ENCODE data around the gene ACOXL. TPM values are rescaled to one million over a fixed set of nuclear protein-coding genes. Genes with fewer than 3 reads are reported as not detected.

Gene ACOXL
- total and polyA plus RNA-seq, 3 donors from 2014 or later, result 4.9 to 7.9 (median 5.3) TPM

DNA sequence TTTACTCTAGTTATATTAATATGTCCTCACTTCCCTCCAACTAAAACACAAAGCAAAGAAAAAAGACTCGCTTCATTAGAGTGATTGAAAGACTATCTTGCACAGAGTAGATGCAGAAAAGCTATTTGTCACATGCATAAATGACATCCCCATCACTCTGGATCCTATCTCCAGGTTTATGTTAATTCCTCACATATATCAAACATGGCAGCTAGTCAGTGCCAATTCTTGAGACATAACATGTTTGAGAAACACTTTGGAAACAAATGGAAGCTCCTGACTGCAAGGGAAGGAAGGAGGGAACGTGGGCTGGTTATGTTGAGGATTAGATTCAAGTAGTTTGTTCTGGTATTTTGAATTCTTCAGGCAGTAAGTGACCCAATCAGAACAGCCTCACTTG lies 298.6 kb downstream of the ACOXL start:
- DNase-seq, result no peak
- no peak overlapping the region for H3K4me3 ChIP-seq
- intact Hi-C loops (cut with DNase I; ENCODE audit: low total_unique reads), result no loop called here
- H3K27me3 ChIP-seq, result no peaks in the 10 kb centered on the region
- H3K36me3 ChIP-seq (ENCODE audit: low read depth, missing control alignments), result no peaks in the 10 kb centered on the region
- H3K9me3 ChIP-seq, result no peaks in the 10 kb centered on the region
- no peak for TF ChIP-seq POLR2A (IDR thresholded peaks at IDR 0.05)
- TF ChIP-seq, protein P1, sequence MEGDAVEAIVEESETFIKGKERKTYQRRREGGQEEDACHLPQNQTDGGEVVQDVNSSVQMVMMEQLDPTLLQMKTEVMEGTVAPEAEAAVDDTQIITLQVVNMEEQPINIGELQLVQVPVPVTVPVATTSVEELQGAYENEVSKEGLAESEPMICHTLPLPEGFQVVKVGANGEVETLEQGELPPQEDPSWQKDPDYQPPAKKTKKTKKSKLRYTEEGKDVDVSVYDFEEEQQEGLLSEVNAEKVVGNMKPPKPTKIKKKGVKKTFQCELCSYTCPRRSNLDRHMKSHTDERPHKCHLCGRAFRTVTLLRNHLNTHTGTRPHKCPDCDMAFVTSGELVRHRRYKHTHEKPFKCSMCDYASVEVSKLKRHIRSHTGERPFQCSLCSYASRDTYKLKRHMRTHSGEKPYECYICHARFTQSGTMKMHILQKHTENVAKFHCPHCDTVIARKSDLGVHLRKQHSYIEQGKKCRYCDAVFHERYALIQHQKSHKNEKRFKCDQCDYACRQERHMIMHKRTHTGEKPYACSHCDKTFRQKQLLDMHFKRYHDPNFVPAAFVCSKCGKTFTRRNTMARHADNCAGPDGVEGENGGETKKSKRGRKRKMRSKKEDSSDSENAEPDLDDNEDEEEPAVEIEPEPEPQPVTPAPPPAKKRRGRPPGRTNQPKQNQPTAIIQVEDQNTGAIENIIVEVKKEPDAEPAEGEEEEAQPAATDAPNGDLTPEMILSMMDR (IDR thresholded peaks at IDR 0.05), result no peak
- 51 to 61% methylated on average over 2 of the region's 2 CpGs for WGBS, 2 donors
- H3K27ac ChIP-seq, result no peak overlapping the region
- H3K4me1 ChIP-seq, result no peaks in the 10 kb centered on the region

DNA sequence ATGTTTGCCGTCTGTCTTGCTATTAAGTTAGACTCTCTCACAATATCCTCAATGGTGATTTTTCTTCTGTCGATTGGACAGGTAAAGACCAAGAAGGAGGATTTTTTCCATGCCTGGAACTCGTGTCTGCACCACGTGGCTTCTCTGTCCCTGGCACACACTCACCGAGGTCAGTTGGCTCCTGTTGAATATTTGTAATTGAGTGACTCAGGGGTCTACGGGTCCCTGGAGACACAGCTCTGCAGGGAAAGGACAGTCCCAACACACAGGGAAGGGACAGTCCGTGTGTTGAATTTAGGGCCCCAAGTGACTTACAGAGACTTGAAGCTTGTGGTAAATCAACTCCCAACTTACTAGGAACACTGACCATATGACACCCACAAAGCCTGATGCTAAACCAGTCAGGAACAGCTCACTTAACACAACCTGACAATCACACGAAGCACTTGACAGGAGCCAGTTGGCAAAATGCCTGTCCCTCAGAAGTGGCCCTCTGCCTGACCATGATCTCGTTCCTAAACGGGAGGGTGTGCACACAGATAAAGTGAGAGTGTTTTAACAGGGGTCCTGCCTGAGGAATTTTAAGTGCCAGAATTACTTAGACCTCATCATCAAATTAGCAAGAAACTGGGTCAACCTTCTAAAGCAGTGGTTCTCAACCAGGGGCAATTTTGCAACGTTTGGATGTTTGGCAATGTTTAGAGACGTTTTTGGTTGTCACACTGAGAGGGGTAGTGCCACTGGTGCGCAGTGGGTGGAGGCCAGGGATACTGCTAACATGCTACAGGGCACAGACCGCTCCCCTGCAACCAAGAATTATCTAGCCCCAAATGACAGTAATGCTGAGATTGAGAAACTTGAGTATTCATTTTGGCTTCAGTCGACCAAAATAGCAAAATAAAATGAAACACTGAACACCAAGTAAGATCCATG lies 299.4 kb downstream of the ACOXL start:
- H3K36me3 ChIP-seq (ENCODE audit: low read depth, missing control alignments), result no peaks in the 10 kb centered on the region
- H3K9me3 ChIP-seq, result no peaks in the 10 kb centered on the region
- TF ChIP-seq POLR2A (IDR thresholded peaks at IDR 0.05), result no peak
- TF ChIP-seq, protein P1 (IDR thresholded peaks at IDR 0.05), result no peak
- 65 to 75% methylated on average over 14 to 15 of the region's 15 CpGs for WGBS, 2 donors
- intact Hi-C loops (cut with DNase I; ENCODE audit: low total_unique reads), result no loop called here
- H3K4me3 ChIP-seq, result no peak overlapping the region
- no peak overlapping the region for H3K27ac ChIP-seq
- no peak for DNase-seq
- H3K27me3 ChIP-seq, result no peaks in the 10 kb centered on the region
- no peaks in the 10 kb centered on the region for H3K4me1 ChIP-seq

DNA sequence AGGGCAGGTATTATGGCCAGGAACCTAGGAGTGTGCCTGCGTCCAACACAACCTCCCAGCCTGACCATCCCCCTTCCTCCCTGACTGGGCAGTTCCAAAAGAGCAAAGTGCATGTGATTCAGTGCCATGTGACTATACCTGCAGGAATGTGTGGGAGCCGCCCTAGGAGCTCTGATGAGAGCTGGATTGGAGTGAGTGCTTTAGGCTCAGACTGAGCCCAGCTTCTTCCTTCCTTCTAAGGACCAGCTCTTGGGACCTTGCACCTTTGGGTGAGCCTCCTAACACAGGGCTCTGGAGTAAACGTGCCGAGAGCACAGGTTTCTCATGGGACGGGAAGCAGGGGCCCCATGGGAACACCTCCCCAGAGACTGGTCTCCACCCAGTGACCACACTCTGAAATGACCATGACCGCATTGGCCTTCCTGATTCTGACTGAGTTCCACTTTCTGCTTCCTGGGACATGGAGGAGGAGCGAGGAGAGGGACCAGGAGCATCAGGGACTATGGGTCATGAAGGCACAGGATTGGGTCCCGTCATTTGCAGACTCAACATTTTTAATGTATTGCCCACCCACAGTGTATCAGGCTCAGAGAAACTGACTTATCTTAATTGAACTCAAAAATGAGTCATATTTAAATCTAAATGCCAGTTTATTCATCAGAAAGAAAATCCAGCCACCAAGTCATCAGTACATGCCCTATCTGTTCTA lies 300.5 kb downstream of the ACOXL start:
- Histone ChIP-seq H3K4me3 (no peak overlapping the region), H3K4me1 (no peaks in the 10 kb centered on the region), H3K9me3 (no peaks in the 10 kb centered on the region), H3K36me3 (ENCODE audit: low read depth, missing control alignments) (no peaks in the 10 kb centered on the region), H3K27ac (no peak overlapping the region), H3K27me3 (no peaks in the 10 kb centered on the region)
- TF ChIP-seq POLR2A (IDR thresholded peaks at IDR 0.05), result no peak
- TF ChIP-seq, protein P1 (IDR thresholded peaks at IDR 0.05), result no peak
- DNase-seq, result no peak
- 92 to 94% methylated on average over 7 to 8 of the region's 8 CpGs for WGBS, 2 donors
- intact Hi-C loops (cut with DNase I; ENCODE audit: low total_unique reads), result no loop called here

DNA sequence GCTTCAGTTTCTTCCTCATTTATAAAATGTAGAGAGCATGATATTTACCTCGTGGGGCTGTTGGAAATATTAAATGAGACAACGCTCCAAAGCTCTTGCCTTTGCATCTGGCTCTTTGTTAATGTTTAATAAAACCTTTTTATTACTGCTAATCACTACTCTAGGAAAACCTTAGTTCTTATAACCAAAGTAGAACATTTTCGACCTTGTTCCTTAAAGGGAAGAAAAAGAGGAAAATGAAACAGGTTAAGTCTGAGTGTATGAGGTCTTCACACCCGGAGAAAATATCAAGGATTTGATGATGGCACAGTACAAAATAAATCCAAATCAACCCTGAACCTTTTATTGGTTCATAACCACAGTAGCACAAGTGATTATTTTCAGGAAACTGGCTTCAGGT lies 301.8 kb downstream of the ACOXL start:
- TF ChIP-seq POLR2A (IDR thresholded peaks at IDR 0.05), result no peak
- TF ChIP-seq, protein P1 (IDR thresholded peaks at IDR 0.05), result no peak
- no peak for DNase-seq
- Histone ChIP-seq H3K4me3 (no peak overlapping the region), H3K27ac (no peak overlapping the region), H3K36me3 (ENCODE audit: low read depth, missing control alignments) (no peaks in the 10 kb centered on the region), H3K4me1 (no peaks in the 10 kb centered on the region), H3K27me3 (no peaks in the 10 kb centered on the region), H3K9me3 (no peaks in the 10 kb centered on the region)
- intact Hi-C loops (cut with DNase I; ENCODE audit: low total_unique reads), result no loop called here
- 78 to 82% methylated on average over 4 of the region's 4 CpGs for WGBS, 2 donors

All from testis (tissue), 3 donors.